ENCODE results near the gene RCVRN.

DNA sequence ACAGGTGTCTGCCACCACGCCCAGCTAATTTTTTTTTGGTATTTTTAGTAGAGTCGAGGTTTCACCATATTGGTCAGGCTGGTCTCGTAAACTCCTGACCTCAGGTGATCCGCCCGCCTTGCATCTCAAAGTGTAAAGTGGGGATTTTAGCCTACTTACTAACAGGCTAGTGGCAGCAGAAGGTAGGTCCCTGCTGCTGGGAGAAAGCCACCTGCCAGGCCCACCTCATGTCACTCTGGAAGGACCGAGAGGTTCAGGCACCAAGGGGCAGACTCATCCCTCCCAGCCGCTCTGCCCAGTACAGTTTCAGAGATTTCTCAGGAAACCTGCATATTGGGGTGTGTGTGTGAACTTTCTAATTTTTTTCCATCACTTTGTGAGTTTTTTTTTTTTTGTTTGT is 2.1 kb upstream of the RCVRN start:
- TF ChIP-seq ZNF133 (tag by site-specific recombination; IDR thresholded peaks at IDR 0.05) = no peak
- TF ChIP-seq ZNF140 (tag by site-specific recombination; IDR thresholded peaks at IDR 0.05) = no peak
- no peak for TF ChIP-seq ZNF660 (tag by site-specific recombination; IDR thresholded peaks at IDR 0.05)
- TF ChIP-seq ZNF174 (tag by site-specific recombination; IDR thresholded peaks at IDR 0.05) = no peak
- no peak for TF ChIP-seq MEIS1 (CRISPR knock-in tag; IDR thresholded peaks at IDR 0.05; ENCODE audit: borderline replicate concordance)
- no peak for TF ChIP-seq HOXC10 (CRISPR knock-in tag; IDR thresholded peaks at IDR 0.05)
- TF ChIP-seq, protein P1, sequence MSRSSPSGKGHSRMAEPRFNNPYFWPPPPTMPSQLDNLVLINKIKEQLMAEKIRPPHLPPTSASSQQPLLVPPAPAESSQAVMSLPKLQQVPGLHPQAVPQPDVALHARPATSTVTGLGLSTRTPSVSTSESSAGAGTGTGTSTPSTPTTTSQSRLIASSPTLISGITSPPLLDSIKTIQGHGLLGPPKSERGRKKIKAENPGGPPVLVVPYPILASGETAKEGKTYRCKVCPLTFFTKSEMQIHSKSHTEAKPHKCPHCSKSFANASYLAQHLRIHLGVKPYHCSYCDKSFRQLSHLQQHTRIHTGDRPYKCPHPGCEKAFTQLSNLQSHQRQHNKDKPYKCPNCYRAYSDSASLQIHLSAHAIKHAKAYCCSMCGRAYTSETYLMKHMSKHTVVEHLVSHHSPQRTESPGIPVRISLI (tag by site-specific recombination; IDR thresholded peaks at IDR 0.05) = no peak
- TF ChIP-seq YY1 (tag by site-specific recombination; IDR thresholded peaks at IDR 0.05) = no peak
- TF ChIP-seq, protein P2, sequence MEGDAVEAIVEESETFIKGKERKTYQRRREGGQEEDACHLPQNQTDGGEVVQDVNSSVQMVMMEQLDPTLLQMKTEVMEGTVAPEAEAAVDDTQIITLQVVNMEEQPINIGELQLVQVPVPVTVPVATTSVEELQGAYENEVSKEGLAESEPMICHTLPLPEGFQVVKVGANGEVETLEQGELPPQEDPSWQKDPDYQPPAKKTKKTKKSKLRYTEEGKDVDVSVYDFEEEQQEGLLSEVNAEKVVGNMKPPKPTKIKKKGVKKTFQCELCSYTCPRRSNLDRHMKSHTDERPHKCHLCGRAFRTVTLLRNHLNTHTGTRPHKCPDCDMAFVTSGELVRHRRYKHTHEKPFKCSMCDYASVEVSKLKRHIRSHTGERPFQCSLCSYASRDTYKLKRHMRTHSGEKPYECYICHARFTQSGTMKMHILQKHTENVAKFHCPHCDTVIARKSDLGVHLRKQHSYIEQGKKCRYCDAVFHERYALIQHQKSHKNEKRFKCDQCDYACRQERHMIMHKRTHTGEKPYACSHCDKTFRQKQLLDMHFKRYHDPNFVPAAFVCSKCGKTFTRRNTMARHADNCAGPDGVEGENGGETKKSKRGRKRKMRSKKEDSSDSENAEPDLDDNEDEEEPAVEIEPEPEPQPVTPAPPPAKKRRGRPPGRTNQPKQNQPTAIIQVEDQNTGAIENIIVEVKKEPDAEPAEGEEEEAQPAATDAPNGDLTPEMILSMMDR (tag by site-specific recombination; IDR thresholded peaks at IDR 0.05) = no peak
- TF ChIP-seq, protein P3, sequence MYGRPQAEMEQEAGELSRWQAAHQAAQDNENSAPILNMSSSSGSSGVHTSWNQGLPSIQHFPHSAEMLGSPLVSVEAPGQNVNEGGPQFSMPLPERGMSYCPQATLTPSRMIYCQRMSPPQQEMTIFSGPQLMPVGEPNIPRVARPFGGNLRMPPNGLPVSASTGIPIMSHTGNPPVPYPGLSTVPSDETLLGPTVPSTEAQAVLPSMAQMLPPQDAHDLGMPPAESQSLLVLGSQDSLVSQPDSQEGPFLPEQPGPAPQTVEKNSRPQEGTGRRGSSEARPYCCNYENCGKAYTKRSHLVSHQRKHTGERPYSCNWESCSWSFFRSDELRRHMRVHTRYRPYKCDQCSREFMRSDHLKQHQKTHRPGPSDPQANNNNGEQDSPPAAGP (tag by site-specific recombination; IDR thresholded peaks at IDR 0.05) = no peak
- TF ChIP-seq ZNF214 (tag by site-specific recombination; IDR thresholded peaks at IDR 0.05; ENCODE audit: borderline replicate concordance) = no peak
- no peak for TF ChIP-seq ZNF701 (tag by site-specific recombination; IDR thresholded peaks at IDR 0.05)
- TF ChIP-seq ZBTB17 (tag by site-specific recombination; IDR thresholded peaks at IDR 0.05) = no peak
- no peak for TF ChIP-seq ZNF670 (tag by site-specific recombination; IDR thresholded peaks at IDR 0.05; ENCODE audit: low read depth)
